Measurements from ENCODE around the gene SLC1A2. TPM values are rescaled to one million over a fixed set of nuclear protein-coding genes. Genes with fewer than 3 reads are reported as not detected.

SLC1A2 gene
- total RNA-seq, 1 donor from 2014 or later: 54.3 TPM

- TF ChIP-seq, protein P1, sequence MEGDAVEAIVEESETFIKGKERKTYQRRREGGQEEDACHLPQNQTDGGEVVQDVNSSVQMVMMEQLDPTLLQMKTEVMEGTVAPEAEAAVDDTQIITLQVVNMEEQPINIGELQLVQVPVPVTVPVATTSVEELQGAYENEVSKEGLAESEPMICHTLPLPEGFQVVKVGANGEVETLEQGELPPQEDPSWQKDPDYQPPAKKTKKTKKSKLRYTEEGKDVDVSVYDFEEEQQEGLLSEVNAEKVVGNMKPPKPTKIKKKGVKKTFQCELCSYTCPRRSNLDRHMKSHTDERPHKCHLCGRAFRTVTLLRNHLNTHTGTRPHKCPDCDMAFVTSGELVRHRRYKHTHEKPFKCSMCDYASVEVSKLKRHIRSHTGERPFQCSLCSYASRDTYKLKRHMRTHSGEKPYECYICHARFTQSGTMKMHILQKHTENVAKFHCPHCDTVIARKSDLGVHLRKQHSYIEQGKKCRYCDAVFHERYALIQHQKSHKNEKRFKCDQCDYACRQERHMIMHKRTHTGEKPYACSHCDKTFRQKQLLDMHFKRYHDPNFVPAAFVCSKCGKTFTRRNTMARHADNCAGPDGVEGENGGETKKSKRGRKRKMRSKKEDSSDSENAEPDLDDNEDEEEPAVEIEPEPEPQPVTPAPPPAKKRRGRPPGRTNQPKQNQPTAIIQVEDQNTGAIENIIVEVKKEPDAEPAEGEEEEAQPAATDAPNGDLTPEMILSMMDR (IDR thresholded peaks at IDR 0.05; ENCODE audit: partially characterized antibody, unreplicated experiment): no peak
- Mint-ChIP-seq H3K27me3 (ENCODE audit: unreplicated experiment) (no peaks in the 10 kb centered on the region), H3K4me3 (ENCODE audit: unreplicated experiment) (no peak overlapping the region), H3K27ac (ENCODE audit: unreplicated experiment) (no peak overlapping the region), H3K36me3 (ENCODE audit: unreplicated experiment) (peaks cover 3% of the 10 kb centered on the region), H3K9me3 (ENCODE audit: unreplicated experiment) (no peaks in the 10 kb centered on the region), H3K4me1 (ENCODE audit: low read depth, unreplicated experiment) (peaks cover 4% of the 10 kb centered on the region)
- no peak for DNase-seq
Observed at GRCh38 chr11:35260342-35260985, 158.9 kb downstream of the SLC1A2 start.

DNA sequence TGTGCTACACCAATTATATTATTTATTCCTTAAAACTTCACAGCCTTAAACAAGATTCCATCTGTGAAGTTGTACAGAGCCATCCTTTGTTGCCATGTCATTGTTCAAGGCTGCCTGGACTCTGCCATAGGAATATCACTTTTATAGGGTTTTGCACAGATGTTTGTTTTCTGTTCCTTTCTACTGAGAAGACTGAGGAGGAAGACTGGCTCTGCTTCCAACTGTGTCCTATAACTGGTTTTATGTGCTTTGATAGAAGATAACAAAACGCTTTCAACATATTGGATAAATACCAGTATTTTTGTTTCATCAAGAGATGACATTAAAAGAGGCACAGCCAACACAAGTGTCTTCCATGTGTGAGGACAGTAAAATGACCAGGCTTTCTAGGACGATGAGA is 159.8 kb downstream of the SLC1A2 start:
- Mint-ChIP-seq H3K9me3 (ENCODE audit: unreplicated experiment) (no peaks in the 10 kb centered on the region), H3K27ac (ENCODE audit: unreplicated experiment) (no peak overlapping the region), H3K36me3 (ENCODE audit: unreplicated experiment) (peaks cover 3% of the 10 kb centered on the region), H3K4me3 (ENCODE audit: unreplicated experiment) (no peak overlapping the region), H3K4me1 (ENCODE audit: low read depth, unreplicated experiment) (peaks cover 4% of the 10 kb centered on the region), H3K27me3 (ENCODE audit: unreplicated experiment) (no peaks in the 10 kb centered on the region)
- TF ChIP-seq, protein P1 (IDR thresholded peaks at IDR 0.05; ENCODE audit: partially characterized antibody, unreplicated experiment): no peak
- DNase-seq: no peak

DNA sequence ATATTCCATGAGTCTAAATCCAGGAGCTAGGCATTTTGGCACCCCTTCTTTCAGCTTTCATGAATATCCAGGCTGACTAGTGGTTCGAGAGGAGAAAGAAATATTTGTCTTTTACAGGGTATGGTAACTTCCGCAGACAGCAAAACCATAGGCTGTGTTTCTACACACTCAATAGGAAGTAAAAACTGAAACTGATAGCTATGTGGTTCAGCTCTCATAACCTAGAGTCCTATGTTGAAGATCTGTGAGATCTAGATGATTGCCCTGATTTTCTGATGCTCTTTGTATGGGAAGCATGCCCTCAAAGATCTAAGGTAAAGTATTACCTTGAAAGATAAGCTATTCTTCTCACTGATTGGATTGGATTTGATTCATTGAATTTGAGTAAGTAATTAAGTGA is 162.1 kb downstream of the SLC1A2 start:
- Mint-ChIP-seq H3K9me3 (ENCODE audit: unreplicated experiment) (no peaks in the 10 kb centered on the region), H3K27ac (ENCODE audit: unreplicated experiment) (no peak overlapping the region), H3K27me3 (ENCODE audit: unreplicated experiment) (no peaks in the 10 kb centered on the region), H3K4me3 (ENCODE audit: unreplicated experiment) (no peak overlapping the region), H3K36me3 (ENCODE audit: unreplicated experiment) (peaks cover 3% of the 10 kb centered on the region), H3K4me1 (ENCODE audit: low read depth, unreplicated experiment) (peaks cover 4% of the 10 kb centered on the region)
- no peak for DNase-seq
- TF ChIP-seq, protein P1 (IDR thresholded peaks at IDR 0.05; ENCODE audit: partially characterized antibody, unreplicated experiment): no peak

DNA sequence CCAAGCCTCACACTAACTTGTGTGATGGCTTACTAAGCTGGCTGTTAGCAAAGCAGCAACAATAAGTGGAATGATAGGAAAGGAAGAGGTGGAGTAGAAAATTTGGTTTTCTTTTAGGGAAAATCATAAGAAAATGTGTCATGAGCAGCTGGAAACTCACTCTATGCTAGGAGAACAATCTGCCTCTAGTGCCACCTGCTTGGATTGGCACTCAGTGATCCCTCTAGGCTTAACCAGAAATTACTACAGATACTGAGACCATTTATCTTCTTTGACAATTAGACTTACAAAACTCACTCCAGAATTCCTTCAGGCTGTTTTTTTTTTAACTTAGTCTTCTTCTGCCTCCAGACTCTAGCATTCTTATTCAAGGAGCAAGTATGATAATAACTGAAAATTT is 163.1 kb downstream of the SLC1A2 start:
- H3K4me3 Mint-ChIP-seq (ENCODE audit: unreplicated experiment): no peak overlapping the region
- H3K36me3 Mint-ChIP-seq (ENCODE audit: unreplicated experiment): peaks cover 3% of the 10 kb centered on the region
- TF ChIP-seq, protein P1 (IDR thresholded peaks at IDR 0.05; ENCODE audit: partially characterized antibody, unreplicated experiment): no peak
- DNase-seq: no peak
- H3K9me3 Mint-ChIP-seq (ENCODE audit: unreplicated experiment): no peaks in the 10 kb centered on the region
- no peaks in the 10 kb centered on the region for H3K27me3 Mint-ChIP-seq (ENCODE audit: unreplicated experiment)
- peaks cover 4% of the 10 kb centered on the region for H3K4me1 Mint-ChIP-seq (ENCODE audit: low read depth, unreplicated experiment)
- no peak overlapping the region for H3K27ac Mint-ChIP-seq (ENCODE audit: unreplicated experiment)

GRCh38 chr11:35255514-35255913 is 163.8 kb downstream of the SLC1A2 start:
- Mint-ChIP-seq H3K4me1 (ENCODE audit: low read depth, unreplicated experiment) (peaks cover 4% of the 10 kb centered on the region), H3K27ac (ENCODE audit: unreplicated experiment) (no peak overlapping the region), H3K9me3 (ENCODE audit: unreplicated experiment) (no peaks in the 10 kb centered on the region), H3K36me3 (ENCODE audit: unreplicated experiment) (peaks cover 3% of the 10 kb centered on the region), H3K27me3 (ENCODE audit: unreplicated experiment) (no peaks in the 10 kb centered on the region), H3K4me3 (ENCODE audit: unreplicated experiment) (no peak overlapping the region)
- TF ChIP-seq, protein P1 (IDR thresholded peaks at IDR 0.05; ENCODE audit: partially characterized antibody, unreplicated experiment): no peak
- DNase-seq: no peak
